ENCODE results near the gene SLAIN2.

The SLAIN2 gene

GRCh38 chr4:48334900-48335384, 6.4 kb upstream of the SLAIN2 start:
- no peak for DNase-seq

GRCh38 chr4:48336146-48336870, 5.0 kb upstream of the SLAIN2 start:
- DNase-seq = no peak

- no peak for DNase-seq
These were observed 3.6 kb upstream of the SLAIN2 start for GRCh38 chr4:48337731-48338130.

- no peak for DNase-seq
These were observed 1.7 kb upstream of the SLAIN2 start for GRCh38 chr4:48339642-48340041.

- DNase-seq = peak in 2 of 5 donors; percentile 4
These were observed 909 bp upstream of the SLAIN2 start for GRCh38 chr4:48340276-48340964.

GRCh38 chr4:48341776-48342605, 662 bp downstream of the SLAIN2 start:
- DNase-seq = peak; percentile 20 to 50 (median 33)

GRCh38 chr4:48342606-48342880, 1.2 kb downstream of the SLAIN2 start:
- peak in 1 of 5 donors; percentile 2 for DNase-seq

- peak in 1 of 5 donors; percentile 4 for DNase-seq
These were observed 1.7 kb downstream of the SLAIN2 start for GRCh38 chr4:48343035-48343434.

- DNase-seq = no peak
These were observed 2.2 kb downstream of the SLAIN2 start for GRCh38 chr4:48343551-48343950.

GRCh38 chr4:48345542-48345941, 4.2 kb downstream of the SLAIN2 start:
- no peak for DNase-seq

- DNase-seq = no peak
These were observed 5.3 kb downstream of the SLAIN2 start for GRCh38 chr4:48346594-48346993.

- DNase-seq = no peak
These were observed 6.1 kb downstream of the SLAIN2 start for GRCh38 chr4:48347282-48347921.

GRCh38 chr4:48350871-48351270, 9.5 kb downstream of the SLAIN2 start:
- DNase-seq = no peak

- DNase-seq = no peak
These were observed 11.5 kb downstream of the SLAIN2 start for GRCh38 chr4:48352793-48353192.

GRCh38 chr4:48356355-48356754, 15.0 kb downstream of the SLAIN2 start:
- DNase-seq = no peak

- DNase-seq = no peak
These were observed 19.1 kb downstream of the SLAIN2 start for GRCh38 chr4:48360285-48361011.

- no peak for DNase-seq
These were observed 19.7 kb downstream of the SLAIN2 start for GRCh38 chr4:48361012-48361400.

GRCh38 chr4:48366611-48367010, 25.3 kb downstream of the SLAIN2 start:
- DNase-seq = no peak

GRCh38 chr4:48367016-48367415, 25.7 kb downstream of the SLAIN2 start:
- no peak for DNase-seq

GRCh38 chr4:48368389-48368788, 27.1 kb downstream of the SLAIN2 start:
- no peak for DNase-seq

GRCh38 chr4:48369248-48369647, 27.9 kb downstream of the SLAIN2 start:
- no peak for DNase-seq

GRCh38 chr4:48369771-48370170, 28.4 kb downstream of the SLAIN2 start:
- DNase-seq = no peak
